Motor neuron (in vitro differentiated cells): Measurements from ENCODE around the gene BAX. TPM values are rescaled to one million over a fixed set of nuclear protein-coding genes. Genes with fewer than 3 reads are reported as not detected.
A peak's percentile ranks its signal among the peaks of the same experiment; 100 is the strongest.

Experiments
- ATAC-seq, 8 experiments: fragments of 200-7000 bp; cut with Tn5 transposase; replicated peaks in 6 of 8; 2 replicates each; pipeline ENCODE4 v1.8.0; 2021; ENCODE audit warnings: mild to moderate bottlenecking in 8 of 8, moderate library complexity in 8 of 8
- H3K27ac ChIP-seq, 2 donors: fragments of 250-450 bp; sonication (Bioruptor Pico); 2 replicates each; pipeline ENCODE4 v1.9.0; 2021; ENCODE audit warnings: antibody characterized with exemption in 2 of 2, mild to moderate bottlenecking in 2 of 2, moderate library complexity in 1 of 2
- H3K4me1 ChIP-seq, 2 donors: fragments of 250-450 bp; sonication (Bioruptor Pico); replicated peaks in 1 of 2; 2 replicates each; pipeline ENCODE4 v1.6.1; 2021; ENCODE audit warnings: antibody characterized with exemption in 2 of 2, mild to moderate bottlenecking in 2 of 2, moderate library complexity in 1 of 2
- H3K4me3 ChIP-seq, 5 donors: fragments of 250-450 bp; sonication (Bioruptor Pico); 2 replicates each; pipeline ENCODE4 v1.9.0; 2021; ENCODE audit warnings: antibody characterized with exemption in 5 of 5, mild to moderate bottlenecking in 5 of 5, moderate library complexity in 4 of 5
- WGBS, 10 experiments: fragments of 450-650 bp; shearing (Covaris generic); methylation state at CpG; one replicate each; pipeline ENCODE4 v1.0.0; 2022; 5-methylcytosine and 5-hydroxymethylcytosine counted together
- in situ Hi-C, 9 experiments: fragments of 400-800 bp; cut with MboI; loops; one replicate each; pipeline ENCODE4 v1.15.0; 2021; ENCODE audit warnings: low sequenced_read_pairs in 9 of 9, low pct_unique_long_range_greater_than_20kb in 2 of 9; ENCODE audit not compliant: unreplicated experiment in 9 of 9
- total RNA-seq, 8 experiments: library from RNA; unstranded; fragments of 300-600 nt; gene quantifications; 2 replicates each; pipeline versions ENCODE4 v1.2.3 to v1.2.4, GENCODE V29; 2022

Gene BAX
- total RNA-seq, 8 experiments from 2014 or later, result 36.9 to 172 (median 97.8) TPM

DNA sequence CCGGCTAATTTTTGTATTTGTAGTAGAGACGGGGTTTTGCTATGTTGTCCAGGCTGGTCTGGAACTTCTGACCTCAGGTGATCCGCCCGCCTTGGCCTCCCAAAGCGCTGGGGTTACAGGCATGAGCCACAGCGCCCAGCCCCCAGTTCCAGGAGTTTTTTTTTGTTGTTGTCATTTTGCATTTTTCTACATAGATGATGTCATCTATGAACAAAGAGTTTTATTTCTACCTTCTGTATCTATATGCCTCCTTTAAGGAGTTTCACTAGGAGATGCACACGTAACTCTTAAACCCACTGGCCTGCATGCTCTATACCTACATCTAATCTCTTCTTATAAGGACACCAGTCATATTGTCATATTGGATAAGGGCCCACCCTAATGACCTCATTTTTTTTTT, 16.4 kb upstream of the BAX start:
- Histone ChIP-seq H3K27ac (no peak overlapping the region), H3K4me3 (no peak overlapping the region), H3K4me1 (no peaks in the 10 kb centered on the region)
- in situ Hi-C loops, result no loop called here
- 40 to 95% (median 89%) methylated on average over 1 to 6 of the region's 7 CpGs; no CpG with 5 or more reads in 1 of the 10 experiments for WGBS, 10 experiments
- ATAC-seq, result no peak

DNA sequence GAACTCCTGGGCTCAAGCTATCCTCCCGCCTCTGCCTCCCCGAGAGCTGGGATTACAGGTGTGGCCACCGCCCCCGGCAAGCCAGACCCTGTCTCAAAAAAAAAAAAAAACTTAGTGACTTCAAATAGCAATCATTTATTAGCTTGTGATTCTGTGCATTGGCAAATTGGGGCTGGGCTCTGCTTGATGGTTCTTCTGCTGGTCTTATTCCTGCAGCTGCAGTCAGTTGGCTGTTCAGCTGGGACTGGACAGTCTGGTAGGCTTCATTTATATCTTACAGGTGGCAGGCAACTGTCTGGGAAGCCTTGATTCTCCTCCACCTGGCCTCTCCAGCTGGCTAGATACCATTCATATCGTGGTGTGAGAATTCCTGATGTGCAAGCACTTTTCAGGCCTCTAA, 13.8 kb upstream of the BAX start:
- in situ Hi-C loops, result no loop called here
- peaks cover 0 to 5% of the 10 kb centered on the region in 2 donors for H3K4me1 ChIP-seq
- WGBS, 10 experiments, result 25 to 100% (median 73%) methylated on average over 1 to 5 of the region's 5 CpGs; no CpG with 5 or more reads in 4 of the 10 experiments

DNA sequence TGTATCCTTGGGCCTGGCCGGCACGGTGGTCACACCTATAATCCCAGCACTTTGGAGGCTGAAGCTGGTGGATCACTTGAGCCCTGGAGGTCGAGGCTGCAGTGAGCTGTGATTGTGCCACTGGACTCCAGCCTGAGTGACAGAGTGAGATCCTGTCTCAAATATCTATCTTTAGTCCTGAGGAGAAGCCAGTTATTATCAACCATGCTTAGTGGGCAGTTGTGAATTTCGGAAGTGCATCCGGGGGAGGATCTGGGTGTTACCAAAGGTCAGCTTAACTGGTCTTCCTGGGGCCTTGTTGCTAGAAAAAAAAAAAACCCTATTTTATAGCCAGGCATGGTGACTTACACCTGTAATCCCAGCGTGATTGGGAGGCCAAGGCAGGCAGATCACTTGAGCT, 11.6 kb upstream of the BAX start:
- Histone ChIP-seq H3K4me1 (peaks cover 0 to 5% of the 10 kb centered on the region in 2 donors), H3K4me3 (no peak overlapping the region), H3K27ac (no peak overlapping the region)
- WGBS, 10 experiments, result 82 to 100% (median 100%) methylated on average over 1 to 5 of the region's 6 CpGs; no CpG with 5 or more reads in 3 of the 10 experiments
- in situ Hi-C loops, result no loop called here
- ATAC-seq, result no peak

More for the DNA sequence above, 13.8 kb upstream of the BAX start:
- Histone ChIP-seq H3K4me3 (no peak overlapping the region), H3K27ac (no peak overlapping the region)
- no peak for ATAC-seq

GRCh38 chr19:48945415-48945814, 9.3 kb upstream of the BAX start:
- in situ Hi-C loops, result no loop called here
- ATAC-seq, result no peak
- 70 to 100% (median 86%) methylated on average over 2 to 5 of the region's 5 CpGs; no CpG with 5 or more reads in 6 of the 10 experiments for WGBS, 10 experiments
- peaks cover 0 to 5% of the 10 kb centered on the region in 2 donors for H3K4me1 ChIP-seq
- no peak overlapping the region for H3K4me3 ChIP-seq
- H3K27ac ChIP-seq, result no peak overlapping the region

- 0 to 90% (median 60%) methylated on average over 1 to 2 of the region's 2 CpGs; no CpG with 5 or more reads in 4 of the 10 experiments for WGBS, 10 experiments
- in situ Hi-C loops, result no loop called here
- Histone ChIP-seq H3K27ac (no peak overlapping the region), H3K4me1 (peaks cover 0 to 5% of the 10 kb centered on the region in 2 donors), H3K4me3 (no peak overlapping the region)
- peak in 2 of 8 experiments; percentile 21 to 30 for ATAC-seq
Observed at GRCh38 chr19:48945817-48946216, 8.9 kb upstream of the BAX start.

DNA sequence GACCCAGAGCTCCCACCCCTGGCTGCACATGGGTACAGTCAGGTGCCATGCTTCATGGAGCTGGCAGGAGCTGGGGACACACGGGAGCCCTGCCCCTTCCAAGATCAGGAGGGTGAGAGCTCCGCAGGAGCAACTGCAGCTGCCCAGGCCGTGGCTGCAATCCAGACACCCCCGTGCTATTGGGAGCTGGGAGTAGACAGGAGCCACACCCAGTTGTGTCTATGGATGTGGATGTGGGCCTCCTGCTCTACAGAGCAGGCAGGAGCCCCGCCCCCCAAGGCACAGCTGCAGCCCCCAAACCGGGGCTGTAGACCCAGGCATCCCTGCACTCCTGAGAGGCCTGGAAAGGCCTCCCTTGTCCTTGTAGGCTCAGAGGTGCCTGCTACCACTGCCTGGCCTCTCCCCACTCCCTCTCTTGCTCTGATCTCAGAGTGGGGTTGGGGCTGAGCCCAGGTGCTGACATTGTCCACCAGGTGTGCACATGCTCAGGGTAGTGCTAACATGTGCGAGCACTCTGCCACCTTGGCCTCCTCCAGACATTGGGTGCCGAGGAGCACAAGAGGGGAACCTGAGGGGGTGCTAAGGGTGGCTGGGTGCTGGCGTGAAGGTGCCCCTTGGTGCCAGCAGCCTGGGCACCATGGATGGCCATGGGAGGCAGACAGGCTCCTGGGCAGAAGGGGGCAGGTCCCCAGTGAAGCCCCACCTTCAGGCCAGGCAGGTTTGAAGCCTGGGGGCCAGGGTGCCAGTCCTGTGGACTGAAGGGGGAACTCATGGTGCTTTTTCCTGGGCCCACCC, 8.0 kb upstream of the BAX start:
- WGBS, 10 experiments, result 80 to 100% (median 90%) methylated on average over 1 to 2 of the region's 9 CpGs; no CpG with 5 or more reads in 7 of the 10 experiments
- Histone ChIP-seq H3K27ac (no peak overlapping the region), H3K4me1 (peaks cover 0 to 5% of the 10 kb centered on the region in 2 donors), H3K4me3 (no peak overlapping the region)
- peak in 6 of 8 experiments; percentile 8 to 83 (median 57) for ATAC-seq
- in situ Hi-C loops, result no loop called here

GRCh38 chr19:48947258-48947542, 7.5 kb upstream of the BAX start:
- peak in 2 of 8 experiments; percentile 4 to 26 for ATAC-seq
- Histone ChIP-seq H3K27ac (no peak overlapping the region), H3K4me3 (no peak overlapping the region), H3K4me1 (peaks cover 0 to 5% of the 10 kb centered on the region in 2 donors)
- WGBS, 10 experiments, result 83 to 100% (median 96%) methylated on average over 1 to 3 of the region's 3 CpGs; no CpG with 5 or more reads in 5 of the 10 experiments
- in situ Hi-C loops, result no loop called here

DNA sequence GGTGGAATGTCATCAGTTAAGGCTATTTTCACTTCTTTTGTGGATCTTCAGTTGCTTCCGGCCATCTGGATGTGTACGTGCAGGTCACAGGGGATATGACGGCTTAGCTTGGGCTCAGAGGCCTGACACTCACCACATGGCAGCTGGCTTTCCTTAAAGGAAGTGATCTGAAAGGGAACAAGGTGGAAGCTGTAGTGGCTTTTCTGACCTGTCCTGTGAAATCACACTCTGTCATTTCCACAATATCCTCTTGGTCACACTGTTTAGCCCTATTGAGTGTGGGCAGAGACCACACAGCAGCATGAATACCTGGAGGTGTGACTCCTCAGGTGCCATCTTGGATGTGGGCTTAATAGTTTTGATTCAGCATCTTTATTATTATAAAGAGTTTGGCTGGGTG, 4.5 kb upstream of the BAX start:
- Histone ChIP-seq H3K4me3 (no peak overlapping the region), H3K27ac (no peak overlapping the region), H3K4me1 (no peaks in the 10 kb centered on the region)
- in situ Hi-C loops, result loop anchor here in 6 of 9 experiments (25.0 kb wide), 2 partner anchors 163 to 313 kb away; partner anchors contain the start of genes CA11 (in 1 of the 6) and DBP (in 1 of the 6)
- no peak for ATAC-seq
- WGBS, 10 experiments, result 29 to 100% (median 83%) methylated on average over 1 to 3 of the region's 3 CpGs; no CpG with 5 or more reads in 3 of the 10 experiments

DNA sequence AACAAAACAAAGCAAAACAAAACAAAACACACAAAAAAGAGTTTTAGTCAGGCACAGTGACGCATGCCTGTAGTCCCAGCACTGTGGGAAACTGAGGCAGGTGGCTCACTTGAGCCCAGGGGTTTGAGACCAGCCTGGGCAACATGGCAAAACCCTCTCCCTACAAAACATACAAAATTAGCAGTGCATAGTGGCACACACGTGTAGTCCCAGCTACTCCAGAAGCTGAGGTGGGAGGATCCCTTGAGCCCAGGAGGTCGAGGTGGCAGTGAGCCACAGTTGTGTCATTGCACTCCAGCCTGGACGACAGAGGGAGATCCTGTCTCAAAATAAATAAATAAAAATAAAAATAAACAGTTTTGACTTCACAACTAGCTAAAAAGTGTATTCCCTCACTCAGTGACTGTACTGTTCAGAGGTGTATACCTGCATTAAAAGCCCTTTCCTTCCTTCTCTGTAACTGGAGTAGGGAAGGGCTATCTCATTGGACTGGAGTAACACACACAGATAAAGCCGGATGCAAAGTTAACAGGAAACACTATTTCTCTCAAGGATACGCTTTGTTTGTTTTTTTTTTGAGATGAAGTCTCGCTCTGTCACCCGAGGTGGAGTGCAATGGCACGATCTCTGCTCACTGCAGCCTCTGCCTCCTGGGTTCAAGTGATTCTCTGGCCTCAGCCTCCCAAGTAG, 3.7 kb upstream of the BAX start:
- in situ Hi-C loops, result loop anchor here in 6 of 9 experiments (25.0 kb wide), 2 partner anchors 164 to 314 kb away; partner anchors contain the start of genes CA11 (in 1 of the 6) and DBP (in 1 of the 6)
- WGBS, 10 experiments, result 38 to 83% (median 63%) methylated on average over 1 to 6 of the region's 9 CpGs; no CpG with 5 or more reads in 3 of the 10 experiments
- H3K4me1 ChIP-seq, result peaks cover 6% of the 10 kb centered on the region in 2 donors
- no peak overlapping the region for H3K4me3 ChIP-seq
- H3K27ac ChIP-seq, result no peak overlapping the region
- ATAC-seq, result no peak

- no peak for ATAC-seq
- peaks cover 6% of the 10 kb centered on the region in 2 donors for H3K4me1 ChIP-seq
- WGBS, 10 experiments, result 50 to 100% (median 80%) methylated on average over 1 to 4 of the region's 4 CpGs; no CpG with 5 or more reads in 4 of the 10 experiments
- in situ Hi-C loops, result loop anchor here in 6 of 9 experiments (25.0 kb wide), 2 partner anchors 166 to 316 kb away; partner anchors contain the start of genes CA11 (in 1 of the 6) and DBP (in 1 of the 6)
- H3K4me3 ChIP-seq, result no peak overlapping the region
- H3K27ac ChIP-seq, result no peak overlapping the region
Observed at GRCh38 chr19:48953141-48953540, 1.5 kb upstream of the BAX start.

DNA sequence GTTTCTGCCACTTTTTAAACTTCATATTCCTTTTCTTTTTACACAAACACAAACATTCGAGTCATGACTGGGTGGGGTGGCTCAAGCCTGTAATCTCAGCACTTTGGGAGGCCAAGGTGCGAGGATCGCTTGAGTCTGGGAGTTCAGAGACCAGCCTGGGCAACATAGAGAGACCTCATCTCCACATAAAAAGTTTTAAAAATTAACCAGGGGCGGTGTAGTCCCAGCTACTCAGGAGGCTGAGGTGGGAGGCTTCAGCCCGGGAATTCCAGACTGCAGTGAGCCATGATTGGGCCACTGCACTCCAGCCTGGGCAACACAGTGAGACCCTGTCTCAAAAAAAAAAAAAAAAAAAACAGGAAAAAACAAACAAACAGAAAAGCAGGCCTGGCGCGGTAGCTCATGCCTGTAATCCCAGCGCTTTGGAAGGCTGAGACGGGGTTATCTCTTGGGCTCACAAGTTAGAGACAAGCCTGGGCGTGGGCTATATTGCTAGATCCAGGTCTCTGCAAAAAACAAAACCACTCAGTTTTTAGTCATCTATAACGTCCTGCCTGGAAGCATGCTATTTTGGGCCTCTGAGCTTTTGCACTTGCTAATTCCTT, 583 bp upstream of the BAX start:
- Histone ChIP-seq H3K27ac (peak overlapping the region in 1 of 2 donors; percentile 31), H3K4me1 (peaks cover 6% of the 10 kb centered on the region in 2 donors), H3K4me3 (peak overlapping the region; percentile 20 to 94 (median 78))
- in situ Hi-C loops, result loop anchor here in 6 of 9 experiments (25.0 kb wide), 2 partner anchors 167 to 317 kb away; partner anchors contain the start of genes CA11 (in 1 of the 6) and DBP (in 1 of the 6)
- no peak for ATAC-seq
- WGBS, 10 experiments, result 46 to 86% (median 64%) methylated on average over 4 to 11 of the region's 11 CpGs; no CpG with 5 or more reads in 1 of the 10 experiments

GRCh38 chr19:48955308-48955958, 758 bp downstream of the BAX start:
- Histone ChIP-seq H3K4me1 (peaks cover 6% of the 10 kb centered on the region in 2 donors), H3K4me3 (peak overlapping the region; percentile 62 to 94 (median 78)), H3K27ac (peak overlapping the region; percentile 49 to 83)
- WGBS, 10 experiments, result 0 to 100% (median 35%) methylated on average over 1 to 7 of the region's 16 CpGs; no CpG with 5 or more reads in 4 of the 10 experiments
- in situ Hi-C loops, result loop anchor here in 6 of 9 experiments (25.0 kb wide), 2 partner anchors 168 to 318 kb away; partner anchors contain the start of genes CA11 (in 1 of the 6) and DBP (in 1 of the 6)
- no peak for ATAC-seq
